NT2/D1 (cell line): ENCODE data around the gene ATXN7.

ENCODE experiments used
- YY1 ChIP-seq: IDR thresholded peaks from 2 replicates; pipeline ENCODE4 v1.6.1; 2011; ENCODE audit not compliant: insufficient read length, insufficient read depth
- ZNF274 ChIP-seq: IDR thresholded peaks from 2 replicates; pipeline ENCODE4 v1.6.1; 2011; ENCODE audit warnings: mild to moderate bottlenecking, low read depth, low read length

- TF ChIP-seq ZNF274 (no peak), YY1 (no peak)
These were observed 69.0 kb downstream of the ATXN7 start for GRCh38 chr3:63932509-63933212.
